ENCODE results near the gene ATF6.
"Not testable (repeated sequence)": the region's sequence is repeated elsewhere in the genome, so short reads cannot be mapped to it uniquely, and the experiment has no call there.

The ATF6 gene

GRCh38 chr1:161769673-161770045 lies 3.5 kb downstream of the ATF6 start:
- H3K36me3 ChIP-seq (ENCODE audit: insufficient read depth, low read length); H3K9ac ChIP-seq (ENCODE audit: low read depth, low read length); H3K4me1 ChIP-seq (ENCODE audit: insufficient read depth, low read length); H3K27me3 ChIP-seq (ENCODE audit: insufficient read depth, low read length); H3K27ac ChIP-seq (ENCODE audit: low read depth, low read length); H3K4me3 ChIP-seq (ENCODE audit: low read length); H3K9me3 ChIP-seq (ENCODE audit: insufficient read depth, low read depth, low read length): not testable (repeated sequence)
- 79% methylated on average over 5 of the region's 5 CpGs for WGBS

DNA sequence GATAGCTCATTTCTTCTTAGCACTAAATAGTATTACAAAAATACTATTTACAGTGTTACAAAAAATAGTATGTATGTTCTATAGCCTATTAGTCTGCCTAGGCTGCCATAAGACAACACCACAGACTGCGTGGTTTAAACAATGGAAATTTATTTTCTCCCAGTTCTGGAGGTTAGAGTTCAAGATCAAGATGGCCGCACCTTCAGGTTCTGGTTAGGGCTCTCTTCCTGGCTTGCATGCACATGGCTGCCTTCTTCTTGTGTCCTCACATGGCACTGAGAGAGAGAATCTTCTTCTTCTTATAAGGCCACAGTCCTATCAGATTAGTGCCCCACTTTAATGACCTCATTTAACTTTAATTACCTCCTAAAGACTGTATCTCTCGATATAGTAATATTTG lies 4.1 kb downstream of the ATF6 start:
- Histone ChIP-seq H3K4me3 (ENCODE audit: low read length) (no peak overlapping the region), H3K36me3 (ENCODE audit: insufficient read depth, low read length) (no peaks in the 10 kb centered on the region), H3K9ac (ENCODE audit: low read depth, low read length) (no peak overlapping the region), H3K9me3 (ENCODE audit: insufficient read depth, low read depth, low read length) (no peaks in the 10 kb centered on the region), H3K27me3 (ENCODE audit: insufficient read depth, low read length) (no peaks in the 10 kb centered on the region), H3K4me1 (ENCODE audit: insufficient read depth, low read length) (no peaks in the 10 kb centered on the region), H3K27ac (ENCODE audit: low read depth, low read length) (no peak overlapping the region)
- WGBS, result 96% methylated on average over 2 of the region's 3 CpGs

DNA sequence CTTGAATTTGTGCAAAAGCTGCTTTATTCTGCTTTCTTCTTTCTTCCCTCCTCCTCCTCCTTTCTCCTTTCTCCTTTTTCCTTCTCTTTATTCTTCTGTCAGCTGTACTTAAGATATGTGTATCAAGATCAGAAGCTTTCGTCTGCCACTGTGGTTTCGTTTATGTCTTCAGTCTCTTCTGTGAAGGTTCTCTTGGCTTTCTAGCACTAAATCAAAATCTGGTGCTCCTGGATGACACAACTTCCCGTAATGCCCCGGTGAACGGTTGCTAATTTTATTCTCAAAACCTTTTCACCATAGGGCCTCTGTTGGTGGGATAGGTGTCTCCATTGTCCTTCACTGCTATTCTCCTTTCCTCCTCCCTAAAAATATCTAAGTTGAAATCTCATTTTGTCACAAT lies 5.0 kb downstream of the ATF6 start:
- WGBS, result 87% methylated on average over 4 of the region's 5 CpGs
- Histone ChIP-seq H3K9ac (ENCODE audit: low read depth, low read length) (no peak overlapping the region), H3K36me3 (ENCODE audit: insufficient read depth, low read length) (no peaks in the 10 kb centered on the region), H3K27ac (ENCODE audit: low read depth, low read length) (no peak overlapping the region), H3K9me3 (ENCODE audit: insufficient read depth, low read depth, low read length) (no peaks in the 10 kb centered on the region), H3K4me1 (ENCODE audit: insufficient read depth, low read length) (no peaks in the 10 kb centered on the region), H3K27me3 (ENCODE audit: insufficient read depth, low read length) (no peaks in the 10 kb centered on the region), H3K4me3 (ENCODE audit: low read length) (no peak overlapping the region)

- Histone ChIP-seq H3K36me3 (ENCODE audit: insufficient read depth, low read length) (no peaks in the 10 kb centered on the region), H3K27ac (ENCODE audit: low read depth, low read length) (no peak overlapping the region), H3K27me3 (ENCODE audit: insufficient read depth, low read length) (no peaks in the 10 kb centered on the region), H3K9ac (ENCODE audit: low read depth, low read length) (no peak overlapping the region), H3K4me3 (ENCODE audit: low read length) (no peak overlapping the region), H3K4me1 (ENCODE audit: insufficient read depth, low read length) (no peaks in the 10 kb centered on the region), H3K9me3 (ENCODE audit: insufficient read depth, low read depth, low read length) (no peaks in the 10 kb centered on the region)
- 91% methylated on average over 2 of the region's 2 CpGs for WGBS
Measured at GRCh38 chr1:161771973-161772372, 5.9 kb downstream of the ATF6 start.

DNA sequence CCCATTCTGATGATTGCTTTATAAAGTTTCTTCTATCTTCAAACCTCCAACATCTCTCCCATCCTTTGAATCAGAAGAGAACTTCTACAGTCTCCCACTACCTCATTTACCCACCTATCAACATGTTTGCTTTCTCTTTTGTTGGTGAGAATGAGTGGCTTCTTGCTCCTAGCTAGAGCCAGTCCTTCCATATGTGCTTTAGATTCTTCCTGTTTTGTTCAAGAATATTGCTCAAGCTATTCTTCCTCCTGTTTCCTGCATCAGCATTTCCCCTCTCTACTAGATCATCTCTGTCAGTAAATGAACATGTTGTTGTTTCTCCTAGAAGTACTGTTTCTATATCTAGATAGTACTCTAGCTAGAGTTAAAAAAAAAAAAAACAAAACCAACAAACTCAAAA lies 6.3 kb downstream of the ATF6 start:
- Histone ChIP-seq H3K9me3 (ENCODE audit: insufficient read depth, low read depth, low read length) (no peaks in the 10 kb centered on the region), H3K9ac (ENCODE audit: low read depth, low read length) (no peak overlapping the region), H3K4me3 (ENCODE audit: low read length) (no peak overlapping the region), H3K27me3 (ENCODE audit: insufficient read depth, low read length) (no peaks in the 10 kb centered on the region), H3K27ac (ENCODE audit: low read depth, low read length) (no peak overlapping the region), H3K36me3 (ENCODE audit: insufficient read depth, low read length) (no peaks in the 10 kb centered on the region), H3K4me1 (ENCODE audit: insufficient read depth, low read length) (no peaks in the 10 kb centered on the region)

- 96% methylated on average over 4 of the region's 4 CpGs for WGBS
- H3K4me1 ChIP-seq (ENCODE audit: insufficient read depth, low read length), result no peaks in the 10 kb centered on the region
- no peak overlapping the region for H3K4me3 ChIP-seq (ENCODE audit: low read length)
- H3K9me3 ChIP-seq (ENCODE audit: insufficient read depth, low read depth, low read length), result no peaks in the 10 kb centered on the region
- H3K9ac ChIP-seq (ENCODE audit: low read depth, low read length), result no peak overlapping the region
- H3K36me3 ChIP-seq (ENCODE audit: insufficient read depth, low read length), result no peaks in the 10 kb centered on the region
- H3K27me3 ChIP-seq (ENCODE audit: insufficient read depth, low read length), result no peaks in the 10 kb centered on the region
- no peak overlapping the region for H3K27ac ChIP-seq (ENCODE audit: low read depth, low read length)
Measured at GRCh38 chr1:161773791-161774190, 7.7 kb downstream of the ATF6 start.

GRCh38 chr1:161777261-161777660 lies 11.1 kb downstream of the ATF6 start:
- 97% methylated on average over 2 of the region's 2 CpGs for WGBS
- no peaks in the 10 kb centered on the region for H3K27me3 ChIP-seq (ENCODE audit: insufficient read depth, low read length)
- H3K36me3 ChIP-seq (ENCODE audit: insufficient read depth, low read length), result no peaks in the 10 kb centered on the region
- H3K27ac ChIP-seq (ENCODE audit: low read depth, low read length), result no peak overlapping the region
- H3K9ac ChIP-seq (ENCODE audit: low read depth, low read length), result no peak overlapping the region
- H3K4me1 ChIP-seq (ENCODE audit: insufficient read depth, low read length), result no peaks in the 10 kb centered on the region
- no peak overlapping the region for H3K4me3 ChIP-seq (ENCODE audit: low read length)
- no peaks in the 10 kb centered on the region for H3K9me3 ChIP-seq (ENCODE audit: insufficient read depth, low read depth, low read length)

- no peaks in the 10 kb centered on the region for H3K36me3 ChIP-seq (ENCODE audit: insufficient read depth, low read length)
- H3K9ac ChIP-seq (ENCODE audit: low read depth, low read length), result no peak overlapping the region
- no peak overlapping the region for H3K27ac ChIP-seq (ENCODE audit: low read depth, low read length)
- no peaks in the 10 kb centered on the region for H3K9me3 ChIP-seq (ENCODE audit: insufficient read depth, low read depth, low read length)
- H3K4me1 ChIP-seq (ENCODE audit: insufficient read depth, low read length), result no peaks in the 10 kb centered on the region
- no CpG with 5 or more reads among the region's 1 CpG for WGBS
- no peak overlapping the region for H3K4me3 ChIP-seq (ENCODE audit: low read length)
- H3K27me3 ChIP-seq (ENCODE audit: insufficient read depth, low read length), result no peaks in the 10 kb centered on the region
Measured at GRCh38 chr1:161778522-161778921, 12.4 kb downstream of the ATF6 start.

- WGBS, result 89% methylated on average over 2 of the region's 2 CpGs
- H3K9ac ChIP-seq (ENCODE audit: low read depth, low read length), result no peak overlapping the region
- no peak overlapping the region for H3K4me3 ChIP-seq (ENCODE audit: low read length)
- no peaks in the 10 kb centered on the region for H3K27me3 ChIP-seq (ENCODE audit: insufficient read depth, low read length)
- H3K27ac ChIP-seq (ENCODE audit: low read depth, low read length), result no peak overlapping the region
- no peaks in the 10 kb centered on the region for H3K9me3 ChIP-seq (ENCODE audit: insufficient read depth, low read depth, low read length)
- peaks cover 7% of the 10 kb centered on the region for H3K36me3 ChIP-seq (ENCODE audit: insufficient read depth, low read length)
- no peaks in the 10 kb centered on the region for H3K4me1 ChIP-seq (ENCODE audit: insufficient read depth, low read length)
Measured at GRCh38 chr1:161779393-161779792, 13.3 kb downstream of the ATF6 start.

DNA sequence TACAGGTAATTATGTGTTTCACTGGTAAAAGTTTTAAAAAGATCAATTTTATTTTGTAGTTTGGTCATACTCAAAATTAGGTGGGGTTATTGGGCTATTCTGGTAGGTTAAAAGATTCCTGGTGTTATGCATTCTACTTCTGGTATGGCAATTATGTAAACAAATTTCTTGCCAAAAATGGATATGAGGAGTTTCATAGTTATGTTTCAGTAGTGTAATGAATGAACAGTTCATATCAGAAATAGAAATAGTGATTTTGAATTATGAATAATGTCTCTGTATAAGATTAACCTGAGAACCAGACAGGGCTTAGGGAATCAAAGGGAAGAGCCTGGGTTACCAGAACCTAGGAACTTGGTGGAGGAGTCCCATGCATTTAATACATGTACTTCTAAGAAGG lies 15.9 kb downstream of the ATF6 start:
- Histone ChIP-seq H3K4me3 (ENCODE audit: low read length) (no peak overlapping the region), H3K9ac (ENCODE audit: low read depth, low read length) (no peak overlapping the region), H3K27ac (ENCODE audit: low read depth, low read length) (no peak overlapping the region), H3K9me3 (ENCODE audit: insufficient read depth, low read depth, low read length) (no peaks in the 10 kb centered on the region), H3K36me3 (ENCODE audit: insufficient read depth, low read length) (peaks cover 11% of the 10 kb centered on the region), H3K27me3 (ENCODE audit: insufficient read depth, low read length) (no peaks in the 10 kb centered on the region), H3K4me1 (ENCODE audit: insufficient read depth, low read length) (no peaks in the 10 kb centered on the region)

- peaks cover 15% of the 10 kb centered on the region for H3K36me3 ChIP-seq (ENCODE audit: insufficient read depth, low read length)
- H3K4me3 ChIP-seq (ENCODE audit: low read length), result no peak overlapping the region
- no peaks in the 10 kb centered on the region for H3K27me3 ChIP-seq (ENCODE audit: insufficient read depth, low read length)
- no peak overlapping the region for H3K9ac ChIP-seq (ENCODE audit: low read depth, low read length)
- H3K4me1 ChIP-seq (ENCODE audit: insufficient read depth, low read length), result no peaks in the 10 kb centered on the region
- no peaks in the 10 kb centered on the region for H3K9me3 ChIP-seq (ENCODE audit: insufficient read depth, low read depth, low read length)
- WGBS, result 92% methylated on average over 4 of the region's 4 CpGs
- no peak overlapping the region for H3K27ac ChIP-seq (ENCODE audit: low read depth, low read length)
Measured at GRCh38 chr1:161782886-161783285, 16.8 kb downstream of the ATF6 start.

- H3K27me3 ChIP-seq (ENCODE audit: insufficient read depth, low read length), result no peaks in the 10 kb centered on the region
- no peaks in the 10 kb centered on the region for H3K4me1 ChIP-seq (ENCODE audit: insufficient read depth, low read length)
- 91% methylated on average over 1 of the region's 1 CpG for WGBS
- H3K36me3 ChIP-seq (ENCODE audit: insufficient read depth, low read length), result peaks cover 15% of the 10 kb centered on the region
- H3K4me3 ChIP-seq (ENCODE audit: low read length), result no peak overlapping the region
- no peak overlapping the region for H3K9ac ChIP-seq (ENCODE audit: low read depth, low read length)
- no peak overlapping the region for H3K27ac ChIP-seq (ENCODE audit: low read depth, low read length)
- no peaks in the 10 kb centered on the region for H3K9me3 ChIP-seq (ENCODE audit: insufficient read depth, low read depth, low read length)
Measured at GRCh38 chr1:161784968-161785367, 18.8 kb downstream of the ATF6 start.
